Fibroblast of skin of back (primary cell): ENCODE data around the gene F7.
"Not testable (repeated sequence)": the region's sequence is repeated elsewhere in the genome, so short reads cannot be mapped to it uniquely, and the experiment has no call there.

Experiments used
- DNase-seq: peaks from one replicate; pipeline ENCODE4 v3.0.0-alpha.2; 2013

Gene F7

GRCh38 chr13:113153810-113154748, 48.5 kb downstream of the F7 start:
- DNase-seq = peak; percentile 73

- no peak for DNase-seq
Measured at GRCh38 chr13:113155201-113155600, 49.6 kb downstream of the F7 start.

GRCh38 chr13:113155982-113156655, 50.5 kb downstream of the F7 start:
- DNase-seq = no peak

GRCh38 chr13:113157206-113157928, 51.8 kb downstream of the F7 start:
- no peak for DNase-seq

- DNase-seq = no peak
Measured at GRCh38 chr13:113157929-113158747, 52.5 kb downstream of the F7 start, which contains the start of gene PROZ. TSS of gene PROZ (plus strand) at chr13:113158648. CDS start at chr13:113158661, 13 bp downstream.

DNA sequence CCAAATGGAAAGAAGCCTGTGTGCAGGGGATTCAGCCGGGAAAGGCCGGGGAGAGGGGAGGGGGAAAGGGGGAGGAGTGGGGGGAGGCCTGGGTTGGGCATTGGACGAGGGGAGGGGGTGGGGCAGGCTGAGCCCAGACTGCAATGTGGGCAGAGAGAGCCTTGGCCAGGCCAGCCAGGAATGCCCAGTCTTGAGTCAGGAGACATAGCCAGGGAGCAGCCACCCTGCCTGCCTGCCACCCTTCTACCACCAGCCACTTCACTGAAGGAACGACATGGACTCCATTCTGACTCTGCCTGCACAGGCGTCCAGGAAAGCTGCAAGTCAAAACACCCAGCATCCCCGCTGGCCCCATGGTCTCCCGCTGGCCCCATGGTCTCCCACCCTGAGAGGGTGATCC, 53.4 kb downstream of the F7 start:
- DNase-seq = no peak

DNA sequence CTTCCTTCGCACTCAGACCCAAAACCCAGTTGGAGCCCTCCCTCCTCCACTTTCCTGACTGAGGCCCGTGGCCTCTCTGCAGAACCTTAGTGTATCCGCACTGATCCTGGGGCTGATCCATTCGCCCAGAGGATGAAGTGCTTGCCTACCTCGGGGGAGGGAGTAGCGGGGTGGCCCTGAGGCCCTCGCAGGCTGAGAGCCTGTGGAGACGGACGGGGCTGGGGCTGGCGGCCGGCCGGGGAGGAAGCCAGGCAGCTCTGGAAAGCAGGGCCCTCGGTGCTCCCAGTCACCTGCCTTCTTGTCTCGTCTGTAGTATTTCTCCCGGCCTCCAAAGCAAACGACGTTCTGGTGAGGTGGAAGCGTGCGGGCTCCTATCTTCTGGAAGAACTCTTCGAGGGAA, 54.1 kb downstream of the F7 start:
- no peak for DNase-seq

- DNase-seq = no peak
Measured at GRCh38 chr13:113160983-113161382, 55.4 kb downstream of the F7 start.

DNA sequence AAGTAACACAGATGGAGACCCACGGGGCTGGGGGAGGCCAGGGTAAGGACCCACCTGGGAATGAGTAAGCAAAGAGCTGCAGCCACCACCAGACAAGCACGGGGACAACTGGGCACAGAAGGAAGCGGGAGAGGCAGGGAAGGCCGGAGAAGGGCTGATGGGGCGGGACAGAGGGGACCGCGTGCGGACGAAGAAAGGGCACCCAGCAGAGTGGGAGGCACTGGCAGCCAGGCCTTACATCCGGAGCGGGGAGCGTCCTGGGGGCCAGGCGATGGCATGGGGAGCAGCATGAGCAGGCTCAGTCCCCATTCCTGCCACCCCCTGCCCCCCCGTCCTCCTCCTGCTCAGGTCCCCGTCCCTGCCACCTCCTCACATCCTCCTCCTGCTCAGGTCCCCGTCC, 55.8 kb downstream of the F7 start:
- DNase-seq = no peak

- not testable (repeated sequence) for DNase-seq
Measured at GRCh38 chr13:113161975-113162374, 56.4 kb downstream of the F7 start.

- no peak for DNase-seq
Measured at GRCh38 chr13:113162783-113163685, 57.4 kb downstream of the F7 start.

DNA sequence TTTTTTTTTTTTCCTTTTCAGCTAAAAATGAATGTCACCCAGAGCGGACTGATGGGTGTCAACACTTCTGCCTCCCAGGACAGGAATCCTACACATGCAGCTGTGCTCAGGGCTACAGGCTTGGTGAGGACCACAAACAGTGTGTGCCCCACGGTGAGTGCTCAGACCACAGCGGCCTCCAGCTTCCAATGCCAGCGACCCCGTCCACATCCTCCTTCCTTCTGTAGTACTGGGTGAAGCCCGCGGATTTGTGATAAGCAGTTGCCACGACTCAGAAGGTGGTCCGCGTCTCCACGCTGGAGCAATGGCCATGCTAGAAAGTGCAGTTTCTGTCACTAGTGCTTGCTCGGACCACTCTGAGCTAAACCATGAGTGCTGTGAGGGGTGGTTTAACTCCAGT, 58.9 kb downstream of the F7 start:
- DNase-seq = no peak

DNA sequence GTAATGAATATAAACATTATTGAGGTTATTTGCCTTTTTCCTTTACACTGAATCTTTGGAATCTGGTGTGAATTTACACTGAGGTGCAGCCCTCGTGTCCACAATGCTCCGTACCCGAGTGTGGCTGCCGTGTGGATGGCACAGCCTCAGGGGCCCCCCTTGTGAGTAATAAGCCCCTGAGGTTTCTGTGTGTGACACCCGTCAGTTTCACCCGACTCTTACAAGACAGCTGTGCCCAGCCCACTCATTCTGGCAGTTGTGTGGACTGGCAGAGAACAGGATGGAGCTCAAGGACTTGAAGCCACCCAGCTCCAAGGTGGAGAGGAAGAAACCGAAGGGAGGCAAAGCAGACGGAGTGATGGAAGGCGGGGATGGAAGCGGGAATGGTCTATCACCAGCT, 60.7 kb downstream of the F7 start:
- DNase-seq = no peak

GRCh38 chr13:113166681-113167080, 61.1 kb downstream of the F7 start:
- DNase-seq = no peak

GRCh38 chr13:113167155-113167554, 61.6 kb downstream of the F7 start:
- DNase-seq = no peak

DNA sequence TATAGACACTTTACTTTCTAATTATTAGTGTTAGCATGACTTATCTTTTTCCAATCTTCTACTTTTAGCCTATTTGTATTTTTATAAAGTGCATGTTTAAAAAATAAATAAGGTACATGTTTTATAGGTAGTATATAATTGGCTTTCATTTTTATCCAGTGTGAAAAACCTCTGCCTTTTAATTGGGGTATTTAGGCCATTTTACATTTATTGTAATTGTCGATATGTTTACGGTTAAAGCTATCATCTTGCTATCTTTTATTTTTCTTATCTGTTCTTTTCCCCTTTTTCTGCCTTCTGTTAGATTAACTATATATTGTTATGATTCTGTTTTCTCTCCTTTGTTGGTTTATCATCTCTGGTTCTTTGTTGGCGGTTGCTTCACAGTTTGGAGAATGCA, 62.0 kb downstream of the F7 start:
- DNase-seq = no peak

DNA sequence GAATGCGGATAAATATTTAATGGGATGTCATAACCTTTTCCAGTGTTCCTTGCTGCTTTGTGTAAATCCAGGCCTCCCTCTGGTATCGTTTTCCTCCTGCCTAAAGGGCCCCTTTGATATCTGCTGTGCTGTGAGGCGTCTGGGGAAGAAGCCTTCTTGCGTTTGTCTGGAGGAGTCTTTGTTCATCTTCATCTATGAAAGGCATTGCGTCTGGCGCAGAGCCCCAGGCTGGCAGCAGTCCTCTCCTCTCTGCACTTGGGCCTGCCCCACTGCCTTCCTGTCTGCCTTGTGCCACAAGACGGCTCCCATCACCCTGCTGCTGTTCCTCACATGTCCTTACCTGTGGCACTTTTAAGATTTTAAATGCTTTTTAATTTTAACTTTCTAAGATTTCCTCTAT, 62.6 kb downstream of the F7 start:
- DNase-seq = no peak

GRCh38 chr13:113169277-113170272, 64.0 kb downstream of the F7 start:
- DNase-seq = no peak
